Astrocyte of the cerebellum (primary cell): ENCODE results near the gene PREP.
"Not testable (repeated sequence)": the region's sequence is repeated elsewhere in the genome, so short reads cannot be mapped to it uniquely, and the experiment has no call there.

Source experiments
- DNase-seq: peaks from one replicate; pipeline ENCODE4 v3.0.0-alpha.2; 2011; ENCODE audit warnings: low read depth
- H3K4me3 ChIP-seq: 2 replicates; pipeline ENCODE4 v1.5.1; 2011; ENCODE audit warnings: mild to moderate bottlenecking, low read depth, low read length, moderate library complexity
- in situ Hi-C: cut with HindIII; loops from 2 replicates; pipeline ENCODE4 v1.10.0; 2017; ENCODE audit warnings: low sequenced_read_pairs
- TF ChIP-seq, protein P1 (sequence below): IDR thresholded peaks from 2 replicates; pipeline ENCODE4 v1.5.1; 2012; ENCODE audit warnings: low read length, low read depth, moderate library complexity, mild to moderate bottlenecking; ENCODE audit errors: missing control alignments

The PREP gene

DNA sequence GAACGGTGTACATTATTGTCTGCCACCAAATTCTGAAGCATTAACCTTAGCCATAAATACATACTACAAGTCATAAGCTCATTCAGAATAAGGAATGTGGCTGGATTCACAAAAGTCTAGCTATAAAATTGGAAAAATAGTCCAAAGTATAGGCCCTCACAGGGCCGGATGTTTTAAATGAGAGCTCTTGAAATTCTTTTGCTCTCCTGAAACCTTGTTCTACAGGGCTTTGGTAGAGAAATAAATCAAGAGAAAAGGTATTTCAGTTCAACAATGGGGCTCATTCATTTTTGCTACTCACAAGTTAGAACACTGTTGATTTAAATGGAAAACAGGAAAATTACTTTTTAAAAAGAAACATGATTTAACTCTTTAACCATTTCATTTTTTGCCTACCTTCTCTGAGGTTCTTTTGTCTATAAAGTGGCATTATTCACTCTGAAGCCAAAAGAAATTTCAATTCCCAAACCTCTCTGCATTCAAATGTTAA is 58.0 kb downstream of the PREP start:
- TF ChIP-seq, protein P1, sequence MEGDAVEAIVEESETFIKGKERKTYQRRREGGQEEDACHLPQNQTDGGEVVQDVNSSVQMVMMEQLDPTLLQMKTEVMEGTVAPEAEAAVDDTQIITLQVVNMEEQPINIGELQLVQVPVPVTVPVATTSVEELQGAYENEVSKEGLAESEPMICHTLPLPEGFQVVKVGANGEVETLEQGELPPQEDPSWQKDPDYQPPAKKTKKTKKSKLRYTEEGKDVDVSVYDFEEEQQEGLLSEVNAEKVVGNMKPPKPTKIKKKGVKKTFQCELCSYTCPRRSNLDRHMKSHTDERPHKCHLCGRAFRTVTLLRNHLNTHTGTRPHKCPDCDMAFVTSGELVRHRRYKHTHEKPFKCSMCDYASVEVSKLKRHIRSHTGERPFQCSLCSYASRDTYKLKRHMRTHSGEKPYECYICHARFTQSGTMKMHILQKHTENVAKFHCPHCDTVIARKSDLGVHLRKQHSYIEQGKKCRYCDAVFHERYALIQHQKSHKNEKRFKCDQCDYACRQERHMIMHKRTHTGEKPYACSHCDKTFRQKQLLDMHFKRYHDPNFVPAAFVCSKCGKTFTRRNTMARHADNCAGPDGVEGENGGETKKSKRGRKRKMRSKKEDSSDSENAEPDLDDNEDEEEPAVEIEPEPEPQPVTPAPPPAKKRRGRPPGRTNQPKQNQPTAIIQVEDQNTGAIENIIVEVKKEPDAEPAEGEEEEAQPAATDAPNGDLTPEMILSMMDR = no peak
- no peak for DNase-seq
- H3K4me3 ChIP-seq = no peak overlapping the region
- in situ Hi-C loops = no loop called here

DNA sequence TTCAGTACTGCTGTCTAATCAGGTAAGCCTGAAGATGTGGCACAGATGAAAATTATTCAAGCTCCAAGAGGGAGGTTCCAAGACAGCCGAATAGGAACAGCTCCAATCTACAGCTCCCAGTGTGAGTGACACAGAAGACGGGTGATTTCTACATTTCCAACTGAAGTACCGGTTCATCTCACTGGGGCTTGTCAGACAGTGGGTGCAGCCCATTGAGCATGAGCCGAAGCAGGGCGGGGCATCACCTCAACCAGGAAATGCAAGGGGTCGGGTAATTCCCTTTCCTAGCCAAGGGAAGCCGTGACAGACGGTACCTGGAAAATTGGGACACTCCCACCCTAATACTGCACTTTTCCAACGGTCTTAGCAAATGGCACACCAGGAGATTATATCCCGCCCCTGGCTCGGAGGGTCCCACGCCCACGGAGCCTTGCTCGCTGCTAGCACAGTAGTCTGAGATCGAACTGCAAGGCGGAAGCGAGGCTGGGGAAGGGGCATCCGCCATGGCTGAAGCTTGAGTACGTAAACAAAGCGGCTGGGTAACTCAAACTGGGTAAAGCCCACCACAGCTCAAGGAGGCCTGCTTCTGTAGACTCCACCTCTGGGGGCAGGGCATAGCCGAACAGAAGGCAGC is 64.4 kb downstream of the PREP start:
- in situ Hi-C loops, H3K4me3 ChIP-seq, DNase-seq: not testable (repeated sequence)

DNA sequence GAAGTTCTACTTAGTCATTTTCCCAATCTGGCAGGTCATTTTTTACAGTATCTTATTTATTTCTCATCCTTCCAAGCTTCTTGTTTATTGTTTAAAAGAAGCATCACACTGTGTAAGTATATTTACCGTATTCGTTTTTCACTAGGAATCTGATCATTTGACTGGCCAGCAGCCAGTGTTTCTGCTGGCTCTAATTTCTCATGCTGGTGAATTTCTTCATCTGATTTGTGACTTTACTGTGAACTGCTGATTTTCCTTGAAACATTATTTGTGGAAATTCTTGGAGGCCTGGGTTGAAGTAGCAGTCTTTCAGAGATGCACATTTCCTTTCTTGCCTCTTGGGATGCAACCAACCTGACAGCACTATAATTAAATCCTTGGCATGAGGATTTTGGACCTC is 65.9 kb downstream of the PREP start:
- DNase-seq = no peak
- in situ Hi-C loops = no loop called here
- H3K4me3 ChIP-seq = no peak overlapping the region
- TF ChIP-seq, protein P1 = no peak

DNA sequence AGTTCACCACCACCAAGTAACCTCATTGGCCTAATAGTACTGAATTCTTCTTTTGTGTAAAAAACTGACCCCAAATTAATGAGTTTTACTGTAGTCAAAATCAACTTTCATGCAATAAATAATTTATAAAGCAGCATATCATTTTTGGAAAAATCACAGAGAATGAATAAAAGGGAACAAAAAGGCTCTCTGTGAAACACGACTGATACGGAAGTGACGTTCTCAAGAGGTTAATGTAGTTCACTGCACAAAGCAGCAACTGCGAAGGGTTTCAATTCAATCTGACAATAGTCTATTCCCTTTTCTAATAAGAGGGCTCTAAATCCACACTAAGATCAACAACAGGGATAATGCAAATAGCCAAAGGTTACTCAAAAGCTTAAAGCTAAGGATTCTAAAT is 70.3 kb downstream of the PREP start:
- no peak overlapping the region for H3K4me3 ChIP-seq
- TF ChIP-seq, protein P1 = no peak
- DNase-seq = no peak
- in situ Hi-C loops = no loop called here

DNA sequence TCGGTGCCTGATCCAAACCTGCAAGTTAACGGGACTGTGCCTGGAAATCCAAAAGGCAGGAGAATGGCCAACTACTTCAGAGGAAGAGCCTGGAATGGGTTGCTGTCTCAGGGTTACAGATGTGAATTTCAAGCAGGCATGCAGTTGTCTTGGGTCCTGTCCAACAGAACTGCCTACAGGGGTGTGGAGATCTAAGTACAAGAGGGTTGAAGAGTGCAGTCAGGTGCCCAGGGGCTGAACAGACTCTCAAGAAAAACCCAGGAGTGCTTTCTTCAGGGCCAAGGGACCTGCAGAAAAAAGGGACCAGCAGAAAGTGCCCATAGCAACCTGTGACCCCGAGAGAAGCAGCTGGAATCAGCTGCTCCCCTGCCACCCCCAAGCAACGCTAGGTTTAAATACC is 71.0 kb downstream of the PREP start:
- no peak overlapping the region for H3K4me3 ChIP-seq
- in situ Hi-C loops = no loop called here
- TF ChIP-seq, protein P1 = no peak
- DNase-seq = no peak

DNA sequence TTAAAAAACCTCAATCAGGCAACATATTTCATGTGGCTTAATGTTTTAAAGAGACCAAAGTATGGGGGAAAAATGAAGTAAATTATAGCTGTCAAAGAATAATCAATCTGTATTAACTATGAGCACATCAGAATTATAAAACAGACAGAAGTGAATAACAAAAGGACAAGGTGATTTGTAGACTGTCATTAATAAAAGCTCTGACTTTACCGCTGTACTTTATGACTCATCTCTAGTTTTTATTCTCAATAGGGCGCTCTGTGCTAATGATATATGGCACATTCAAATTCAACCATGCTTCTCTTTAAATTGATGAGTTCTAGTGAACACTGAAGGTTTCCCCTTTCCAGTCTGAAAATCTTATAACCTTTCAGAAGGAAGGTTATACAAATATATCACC is 72.0 kb downstream of the PREP start:
- H3K4me3 ChIP-seq = no peak overlapping the region
- no peak for DNase-seq
- TF ChIP-seq, protein P1 = no peak
- in situ Hi-C loops = no loop called here

DNA sequence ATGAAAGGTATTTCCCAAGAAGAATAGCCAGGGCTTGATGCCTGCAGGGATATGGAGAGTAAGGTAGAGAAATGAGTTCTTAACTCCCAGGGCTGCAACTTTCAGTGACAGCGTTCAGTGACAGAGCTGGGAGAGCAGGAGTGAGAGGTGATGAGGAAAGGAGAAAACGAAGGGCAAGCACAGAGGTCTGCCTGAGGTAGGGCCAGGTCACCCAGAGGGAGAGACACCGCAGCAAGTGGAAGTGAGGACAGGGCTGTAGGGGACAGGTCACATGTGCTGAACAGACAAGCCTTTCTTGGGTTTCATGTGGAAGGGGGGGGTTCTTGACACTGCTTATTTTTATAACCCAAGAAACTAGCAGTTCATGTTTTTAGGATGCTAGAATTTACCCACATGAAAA is 72.5 kb downstream of the PREP start:
- DNase-seq = no peak
- in situ Hi-C loops = no loop called here

More for the DNA sequence above, 72.5 kb downstream of the PREP start:
- TF ChIP-seq, protein P1 = no peak
- no peak overlapping the region for H3K4me3 ChIP-seq
